GM12872 (cell line): Measurements from ENCODE around the gene BMP3.

ENCODE experiments used
- CTCF ChIP-seq: IDR thresholded peaks from 3 replicates; pipeline ENCODE4 v1.5.1; 2011; ENCODE audit warnings: low read depth, mild to moderate bottlenecking, low read length, moderate library complexity; ENCODE audit not compliant: insufficient read depth

The BMP3 gene

DNA sequence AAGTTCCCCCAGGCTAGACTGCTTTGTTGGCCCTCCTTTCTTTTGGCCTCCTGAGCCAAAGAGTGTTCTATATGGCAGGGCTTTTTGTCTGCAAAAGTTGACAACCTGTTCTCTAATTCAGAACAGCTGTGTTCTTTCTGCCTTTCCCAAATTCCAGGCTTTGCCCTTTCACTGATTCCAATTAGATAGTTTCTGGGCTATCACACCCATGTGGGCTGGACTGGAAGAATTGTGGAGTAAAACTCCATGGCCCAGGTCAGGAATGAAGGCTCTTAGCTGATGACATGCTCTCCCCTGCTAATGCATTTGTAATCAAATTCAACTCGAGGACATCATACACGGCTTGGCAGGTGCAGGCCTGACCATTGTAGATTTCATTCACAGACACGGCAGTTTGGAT is 19.4 kb downstream of the BMP3 start:
- TF ChIP-seq CTCF: no peak

GRCh38 chr4:81052119-81053068 is 21.9 kb downstream of the BMP3 start:
- peak; percentile 64 for TF ChIP-seq CTCF

DNA sequence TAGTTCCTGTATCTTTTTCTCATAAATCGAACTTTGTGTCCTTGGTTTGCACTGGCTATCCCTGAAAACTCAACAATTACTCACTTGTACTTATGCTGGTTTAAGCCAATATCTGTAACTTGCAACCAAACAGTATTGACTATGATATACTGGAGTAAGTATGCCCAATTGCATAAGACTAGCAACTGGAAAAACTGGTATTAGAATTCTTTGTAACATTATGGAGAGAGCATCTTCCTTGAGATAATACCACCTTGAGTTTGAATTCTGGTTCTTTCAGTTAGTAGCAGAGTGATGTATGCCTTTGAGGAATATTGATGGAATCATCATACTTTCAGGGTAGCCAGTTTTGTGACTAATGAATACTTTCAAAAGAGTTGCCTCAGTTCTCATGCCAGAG is 28.1 kb downstream of the BMP3 start:
- TF ChIP-seq CTCF: no peak

- TF ChIP-seq CTCF: no peak
Observed at GRCh38 chr4:81060587-81061343, 30.3 kb downstream of the BMP3 start.

GRCh38 chr4:81061344-81061730 is 30.8 kb downstream of the BMP3 start:
- no peak for TF ChIP-seq CTCF

DNA sequence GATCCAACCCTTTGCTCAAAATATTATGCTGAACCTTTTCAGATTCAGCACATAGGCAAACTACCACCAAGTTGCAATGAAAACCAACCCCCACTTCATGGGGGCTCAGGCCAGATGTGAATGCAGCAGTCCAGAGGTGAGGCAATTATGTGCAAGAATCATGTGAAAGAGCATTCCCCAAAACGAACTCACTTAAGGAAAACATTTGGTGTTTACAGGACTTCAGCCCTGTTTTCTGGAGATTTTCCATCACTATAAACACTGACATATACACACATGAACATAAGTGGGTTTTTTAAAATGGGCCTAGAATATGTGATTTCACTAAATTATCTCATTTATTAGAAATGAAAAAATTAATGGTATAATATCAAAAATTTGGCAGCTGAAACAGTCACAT is 31.5 kb downstream of the BMP3 start:
- TF ChIP-seq CTCF: no peak

GRCh38 chr4:81065446-81065845 is 34.9 kb downstream of the BMP3 start:
- no peak for TF ChIP-seq CTCF
